H9 (cell line): ENCODE measurements around the gene GPR141. TPM values are rescaled to one million over a fixed set of nuclear protein-coding genes. Genes with fewer than 3 reads are reported as not detected.

Experiments
- DNase-seq: peaks from one replicate; pipeline ENCODE4 v3.0.0-alpha.2; 2017
- H2AFZ ChIP-seq: one replicate; pipeline ENCODE4 v1.6.1; 2013; ENCODE audit warnings: mild to moderate bottlenecking, low read length, control low read depth, moderate library complexity
- H2AK5ac ChIP-seq: 2 replicates; pipeline ENCODE4 v1.6.1; 2013; ENCODE audit warnings: low read length, control low read depth, mixed read lengths; ENCODE audit not compliant: insufficient read length
- H2BK120ac ChIP-seq: one replicate; pipeline ENCODE4 v1.6.1; 2013; ENCODE audit warnings: low read depth, mild to moderate bottlenecking, low read length, control low read depth, inconsistent platforms; ENCODE audit not compliant: poor library complexity, severe bottlenecking
- H2BK12ac ChIP-seq: 2 replicates; pipeline ENCODE4 v1.6.1; 2013; ENCODE audit warnings: low read length, control low read depth, mixed read lengths, low read depth; ENCODE audit not compliant: insufficient read length
- H2BK15ac ChIP-seq: 2 replicates; pipeline ENCODE4 v1.6.1; 2013; ENCODE audit warnings: low read depth, low read length, control low read depth
- H2BK20ac ChIP-seq: one replicate; pipeline ENCODE4 v1.6.1; 2013; ENCODE audit warnings: low read depth, mild to moderate bottlenecking, low read length, control low read depth, inconsistent platforms; ENCODE audit not compliant: poor library complexity, severe bottlenecking
- H2BK5ac ChIP-seq: 2 replicates; pipeline ENCODE4 v1.6.1; 2013; ENCODE audit warnings: low read length, control low read depth, mixed read lengths; ENCODE audit not compliant: insufficient read length
- H3K14ac ChIP-seq: 2 replicates; pipeline ENCODE4 v1.6.1; 2013; ENCODE audit warnings: low read length, control low read depth; ENCODE audit not compliant: insufficient read depth
- H3K18ac ChIP-seq: 2 replicates; pipeline ENCODE4 v1.6.1; 2013; ENCODE audit warnings: low read depth, mild to moderate bottlenecking, mixed read lengths, low read length, control low read depth; ENCODE audit not compliant: insufficient read length
- H3K23ac ChIP-seq: 2 replicates; pipeline ENCODE4 v1.6.1; 2013; ENCODE audit warnings: low read length, control low read depth, mixed read lengths, low read depth; ENCODE audit not compliant: insufficient read length
- H3K23me2 ChIP-seq: 2 replicates; pipeline ENCODE4 v1.6.1; 2013; ENCODE audit warnings: low read depth, mild to moderate bottlenecking, mixed read lengths, low read length, control low read depth; ENCODE audit not compliant: insufficient read length, poor library complexity, severe bottlenecking
- H3K27ac ChIP-seq: 2 replicates; pipeline ENCODE4 v1.5.1; 2013; ENCODE audit warnings: low read length, control low read depth, mixed read lengths, low read depth; ENCODE audit not compliant: insufficient read length
- H3K27me3 ChIP-seq: 2 replicates; pipeline ENCODE4 v1.6.1; 2013; ENCODE audit warnings: low read length, control low read depth, inconsistent platforms; ENCODE audit not compliant: insufficient read depth
- H3K4ac ChIP-seq: 2 replicates; pipeline ENCODE4 v1.6.1; 2013; ENCODE audit warnings: low read depth, mild to moderate bottlenecking, control low read depth, inconsistent platforms, low read length, moderate library complexity
- H3K4me1 ChIP-seq: 2 replicates; pipeline ENCODE4 v1.6.1; 2013; ENCODE audit warnings: low read length, control low read depth, inconsistent platforms; ENCODE audit not compliant: insufficient read depth
- H3K4me2 ChIP-seq: 2 replicates; pipeline ENCODE4 v1.6.1; 2013; ENCODE audit warnings: low read length, control low read depth, mixed read lengths; ENCODE audit not compliant: insufficient read length, insufficient read depth
- H3K56ac ChIP-seq: 2 replicates; pipeline ENCODE4 v1.6.1; 2013; ENCODE audit warnings: low read depth, mild to moderate bottlenecking, mixed read lengths, low read length, control low read depth; ENCODE audit not compliant: insufficient read length
- H3K79me1 ChIP-seq: 2 replicates; pipeline ENCODE4 v1.6.1; 2013; ENCODE audit warnings: low read depth, mild to moderate bottlenecking, moderate library complexity, low read length, control low read depth, inconsistent platforms; ENCODE audit not compliant: insufficient read depth, poor library complexity, severe bottlenecking
- H3K79me2 ChIP-seq: 2 replicates; pipeline ENCODE4 v1.6.1; 2013; ENCODE audit warnings: low read length, control low read depth, inconsistent platforms; ENCODE audit not compliant: insufficient read depth
- H3K9ac ChIP-seq: 2 replicates; pipeline ENCODE4 v1.6.1; 2013; ENCODE audit warnings: low read length, control low read depth, mixed read lengths; ENCODE audit not compliant: insufficient read length; ENCODE audit errors: extremely low read depth
- H3K9me3 ChIP-seq: one replicate; pipeline ENCODE4 v1.6.1; 2013; ENCODE audit warnings: low read depth, low read length, inconsistent platforms; ENCODE audit not compliant: control insufficient read depth
- H3T11ph ChIP-seq: one replicate; pipeline ENCODE4 v1.6.1; 2013; ENCODE audit warnings: mild to moderate bottlenecking, low read length, control low read depth, inconsistent platforms
- H4K20me1 ChIP-seq: one replicate; pipeline ENCODE4 v1.6.1; 2013; ENCODE audit not compliant: control insufficient read depth, insufficient read length, insufficient read depth
- H4K5ac ChIP-seq: 2 replicates; pipeline ENCODE4 v1.6.1; 2013; ENCODE audit warnings: low read depth, mild to moderate bottlenecking, mixed read lengths, low read length, control low read depth; ENCODE audit not compliant: insufficient read length
- H4K8ac ChIP-seq: replicated peaks from 2 replicates; pipeline ENCODE4 v1.6.1; 2013; ENCODE audit warnings: low read length, control low read depth, mixed read lengths, low read depth; ENCODE audit not compliant: insufficient read length
- H4K91ac ChIP-seq: 2 replicates; pipeline ENCODE4 v1.6.1; 2013; ENCODE audit warnings: low read depth, mild to moderate bottlenecking, moderate library complexity, mixed read lengths, low read length, control low read depth; ENCODE audit not compliant: insufficient read length
- H3K27ac Mint-ChIP-seq, 3 experiments: 2 replicates in 2 of 3; 3 replicates in 1 of 3; pipeline ENCODE4 v1.8.0; 2020 to 2021; ENCODE audit warnings: mixed read lengths in 3 of 3, mild to moderate bottlenecking in 1 of 3, moderate library complexity in 1 of 3
- H3K27me3 Mint-ChIP-seq: 2 replicates; pipeline ENCODE4 v1.8.0; 2021; ENCODE audit warnings: low read depth, mild to moderate bottlenecking, moderate library complexity, mixed read lengths
- H3K36me3 Mint-ChIP-seq, 3 experiments: 2 replicates in 2 of 3; 3 replicates in 1 of 3; pipeline ENCODE4 v1.8.0; 2020 to 2021; ENCODE audit warnings: low read depth in 3 of 3, mixed read lengths in 3 of 3; ENCODE audit not compliant: insufficient read depth in 1 of 3
- H3K4me1 Mint-ChIP-seq, 2 experiments: 2 replicates each; pipeline ENCODE4 v1.8.0; 2020; ENCODE audit warnings: mixed read lengths in 2 of 2
- H3K4me3 Mint-ChIP-seq, 2 experiments: 2 replicates in 1 of 2; 3 replicates in 1 of 2; pipeline ENCODE4 v1.8.0; 2020 to 2021; ENCODE audit warnings: mild to moderate bottlenecking in 2 of 2, mixed read lengths in 2 of 2, moderate library complexity in 1 of 2
- H3K9me3 Mint-ChIP-seq, 2 experiments: 2 replicates in 1 of 2; 3 replicates in 1 of 2; pipeline ENCODE4 v1.8.0; 2020; ENCODE audit warnings: mild to moderate bottlenecking in 2 of 2, mixed read lengths in 2 of 2, moderate library complexity in 1 of 2
- CTCF ChIP-seq: fragments of 200-600 bp; sonication (generic); conservative IDR thresholded peaks from 3 replicates; pipeline ENCODE4 v1.8.0; 2021; ENCODE audit warnings: antibody characterized with exemption, mild to moderate bottlenecking
- WGBS: extraction: QIAGEN DNeasy Blood & Tissue Kit; methylation state at CpG from one replicate; pipeline ENCODE4 v1.1.7; 2013; ENCODE audit warnings: missing lambda C conversion rate, low lambda C conversion rate, mixed read lengths; ENCODE audit not compliant: insufficient read length; ENCODE audit errors: extremely low coverage; 5-methylcytosine and 5-hydroxymethylcytosine counted together
- total RNA-seq: library from RNA; stranded (reverse); gene quantifications from 2 replicates; pipeline ENCODE4 v1.2.1, GENCODE V29; 2021

GPR141 gene
- total RNA-seq, 1 experiment from 2014 or later, result 0.50 TPM

GRCh38 chr7:37714606-37715005 is 31.0 kb downstream of the GPR141 start:
- no peak overlapping the region for H2AFZ ChIP-seq
- no CpG with 5 or more reads among the region's 2 CpGs for WGBS
- no peak overlapping the region for H2BK15ac ChIP-seq
- no peak overlapping the region for H3K9ac ChIP-seq
- H3K14ac ChIP-seq, result no peak overlapping the region
- Mint-ChIP-seq H3K27me3 (no peaks in the 10 kb centered on the region), H3K9me3 (no peaks in the 10 kb centered on the region), H3K4me3 (no peak overlapping the region), H3K27ac (no peak overlapping the region), H3K36me3 (no peaks in the 10 kb centered on the region; a peak in 2 of 7 replicates), H3K4me1 (peaks cover 5 to 14% of the 10 kb centered on the region in 2 experiments; a peak in 3 of 4 replicates)
- no peaks in the 10 kb centered on the region; the same call in 1 of the 2 replicates for H3K4me1 ChIP-seq
- no peak overlapping the region for H2BK20ac ChIP-seq
- no peaks in the 10 kb centered on the region for H3K79me1 ChIP-seq
- H4K20me1 ChIP-seq, result no peaks in the 10 kb centered on the region
- H3K9me3 ChIP-seq, result no peaks in the 10 kb centered on the region
- no peak for DNase-seq
- H2BK12ac ChIP-seq, result no peak overlapping the region
- H3K4me2 ChIP-seq, result no peak overlapping the region
- no peaks in the 10 kb centered on the region for H3K79me2 ChIP-seq
- no peak overlapping the region for H4K91ac ChIP-seq
- H3K4ac ChIP-seq, result no peak overlapping the region
- H3K27me3 ChIP-seq, result no peaks in the 10 kb centered on the region
- H3K18ac ChIP-seq, result no peak overlapping the region
- no peak overlapping the region for H2AK5ac ChIP-seq
- no peak overlapping the region for H4K5ac ChIP-seq
- no peak overlapping the region for H3K27ac ChIP-seq
- no peaks in the 10 kb centered on the region for H3K23me2 ChIP-seq
- TF ChIP-seq CTCF, result no peak
- H3T11ph ChIP-seq, result no peak overlapping the region
- H4K8ac ChIP-seq, result no peak overlapping the region
- H2BK120ac ChIP-seq, result no peak overlapping the region
- no peak overlapping the region for H3K56ac ChIP-seq
- no peak overlapping the region for H2BK5ac ChIP-seq
- H3K23ac ChIP-seq, result no peak overlapping the region
